ENCODE measurements around the gene ZBP1.

Gene ZBP1

GRCh38 chr20:57570920-57571319, 49.3 kb downstream of the ZBP1 start:
- Histone ChIP-seq H4K20me1 (ENCODE audit: control insufficient read depth, insufficient read depth, low read depth, low read length) (no peaks in the 10 kb centered on the region), H3K36me3 (ENCODE audit: control insufficient read depth, low read length) (no peaks in the 10 kb centered on the region), H3K9me3 (ENCODE audit: control insufficient read depth, insufficient read depth, low read length) (no peaks in the 10 kb centered on the region), H3F3A (ENCODE audit: control insufficient read depth, insufficient read depth) (no peaks in the 10 kb centered on the region), H3K4me1 (ENCODE audit: control insufficient read depth, low read length) (no peaks in the 10 kb centered on the region), H3K4me3 (ENCODE audit: low read length) (no peak overlapping the region), H3K27me3 (ENCODE audit: control insufficient read depth, low read length) (peaks cover 19% of the 10 kb centered on the region), H3K9me2 (replicated peaks; ENCODE audit: control insufficient read depth, low read length) (no peaks in the 10 kb centered on the region), H3K27ac (ENCODE audit: low read depth, low read length) (no peak overlapping the region), H3K4me2 (ENCODE audit: low read length) (no peak overlapping the region), H3K79me2 (ENCODE audit: control insufficient read depth, low read length) (no peaks in the 10 kb centered on the region)
- no peak for TF ChIP-seq EZH2phosphoT487 (IDR thresholded peaks at IDR 0.05; ENCODE audit: borderline replicate concordance, low read length)
- TF ChIP-seq, protein P1, sequence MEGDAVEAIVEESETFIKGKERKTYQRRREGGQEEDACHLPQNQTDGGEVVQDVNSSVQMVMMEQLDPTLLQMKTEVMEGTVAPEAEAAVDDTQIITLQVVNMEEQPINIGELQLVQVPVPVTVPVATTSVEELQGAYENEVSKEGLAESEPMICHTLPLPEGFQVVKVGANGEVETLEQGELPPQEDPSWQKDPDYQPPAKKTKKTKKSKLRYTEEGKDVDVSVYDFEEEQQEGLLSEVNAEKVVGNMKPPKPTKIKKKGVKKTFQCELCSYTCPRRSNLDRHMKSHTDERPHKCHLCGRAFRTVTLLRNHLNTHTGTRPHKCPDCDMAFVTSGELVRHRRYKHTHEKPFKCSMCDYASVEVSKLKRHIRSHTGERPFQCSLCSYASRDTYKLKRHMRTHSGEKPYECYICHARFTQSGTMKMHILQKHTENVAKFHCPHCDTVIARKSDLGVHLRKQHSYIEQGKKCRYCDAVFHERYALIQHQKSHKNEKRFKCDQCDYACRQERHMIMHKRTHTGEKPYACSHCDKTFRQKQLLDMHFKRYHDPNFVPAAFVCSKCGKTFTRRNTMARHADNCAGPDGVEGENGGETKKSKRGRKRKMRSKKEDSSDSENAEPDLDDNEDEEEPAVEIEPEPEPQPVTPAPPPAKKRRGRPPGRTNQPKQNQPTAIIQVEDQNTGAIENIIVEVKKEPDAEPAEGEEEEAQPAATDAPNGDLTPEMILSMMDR (IDR thresholded peaks at IDR 0.05; ENCODE audit: low read depth, low read length, poor library complexity, severe bottlenecking), result no peak

GRCh38 chr20:57570145-57570850, 49.9 kb downstream of the ZBP1 start:
- peaks cover 13% of the 10 kb centered on the region for H3K27me3 ChIP-seq (ENCODE audit: control insufficient read depth, low read length)
- H3K79me2 ChIP-seq (ENCODE audit: control insufficient read depth, low read length), result no peaks in the 10 kb centered on the region
- no peaks in the 10 kb centered on the region for H3K36me3 ChIP-seq (ENCODE audit: control insufficient read depth, low read length)
- H3K9me3 ChIP-seq (ENCODE audit: control insufficient read depth, insufficient read depth, low read length), result no peaks in the 10 kb centered on the region
- TF ChIP-seq, protein P1 (IDR thresholded peaks at IDR 0.05; ENCODE audit: low read depth, low read length, poor library complexity, severe bottlenecking), result no peak
- TF ChIP-seq EZH2phosphoT487 (IDR thresholded peaks at IDR 0.05; ENCODE audit: borderline replicate concordance, low read length), result no peak
- no peak overlapping the region for H3K4me3 ChIP-seq (ENCODE audit: low read length)
- H3K27ac ChIP-seq (ENCODE audit: low read depth, low read length), result no peak overlapping the region
- no peaks in the 10 kb centered on the region for H3K9me2 ChIP-seq (replicated peaks; ENCODE audit: control insufficient read depth, low read length)
- H3F3A ChIP-seq (ENCODE audit: control insufficient read depth, insufficient read depth), result no peaks in the 10 kb centered on the region
- H3K4me1 ChIP-seq (ENCODE audit: control insufficient read depth, low read length), result no peaks in the 10 kb centered on the region
- H4K20me1 ChIP-seq (ENCODE audit: control insufficient read depth, insufficient read depth, low read depth, low read length), result no peaks in the 10 kb centered on the region
- no peak overlapping the region for H3K4me2 ChIP-seq (ENCODE audit: low read length)

DNA sequence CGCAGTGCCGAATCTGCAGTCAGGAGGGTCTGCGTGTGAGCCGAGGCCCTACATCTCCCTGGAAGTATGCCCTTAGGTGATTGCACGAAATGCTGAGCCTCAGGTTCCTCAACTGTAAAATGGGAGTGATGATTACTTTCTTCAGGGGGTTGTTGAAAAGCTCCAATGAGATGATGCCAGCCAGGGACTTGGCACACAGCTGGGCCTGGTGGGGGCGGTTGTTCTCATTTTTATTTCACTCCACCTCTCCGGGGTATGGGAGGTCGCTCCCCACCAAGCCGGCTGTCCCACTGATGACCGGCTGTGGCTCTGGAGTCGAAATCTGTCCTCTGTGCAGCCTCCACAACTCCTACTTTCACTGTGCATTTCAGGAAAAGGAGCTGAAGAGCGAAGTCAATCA, 51.3 kb downstream of the ZBP1 start:
- peaks cover 1% of the 10 kb centered on the region for H3K27me3 ChIP-seq (ENCODE audit: control insufficient read depth, low read length)
- no peaks in the 10 kb centered on the region for H3K9me2 ChIP-seq (replicated peaks; ENCODE audit: control insufficient read depth, low read length)
- no peaks in the 10 kb centered on the region for H3K9me3 ChIP-seq (ENCODE audit: control insufficient read depth, insufficient read depth, low read length)
- no peaks in the 10 kb centered on the region for H3F3A ChIP-seq (ENCODE audit: control insufficient read depth, insufficient read depth)
- H3K27ac ChIP-seq (ENCODE audit: low read depth, low read length), result no peak overlapping the region
- no peak overlapping the region for H3K4me2 ChIP-seq (ENCODE audit: low read length)
- no peaks in the 10 kb centered on the region for H3K79me2 ChIP-seq (ENCODE audit: control insufficient read depth, low read length)
- no peak overlapping the region for H3K4me3 ChIP-seq (ENCODE audit: low read length)
- no peaks in the 10 kb centered on the region for H3K4me1 ChIP-seq (ENCODE audit: control insufficient read depth, low read length)
- H3K36me3 ChIP-seq (ENCODE audit: control insufficient read depth, low read length), result no peaks in the 10 kb centered on the region
- no peaks in the 10 kb centered on the region for H4K20me1 ChIP-seq (ENCODE audit: control insufficient read depth, insufficient read depth, low read depth, low read length)
- TF ChIP-seq, protein P1 (IDR thresholded peaks at IDR 0.05; ENCODE audit: low read depth, low read length, poor library complexity, severe bottlenecking), result no peak
- no peak for TF ChIP-seq EZH2phosphoT487 (IDR thresholded peaks at IDR 0.05; ENCODE audit: borderline replicate concordance, low read length)
